Thyroid gland (tissue), 4 donors: ENCODE results near the gene TPSG1.

Experiments used
- POLR2A ChIP-seq, 2 donors: fragments of 450-650 bp; IDR thresholded peaks; one replicate each; pipeline ENCODE4 v1.6.1; 2017; ENCODE audit warnings: antibody characterized with exemption in 2 of 2, mild to moderate bottlenecking in 2 of 2, moderate library complexity in 1 of 2
- TF ChIP-seq, protein P1 (sequence below), 6 experiments: fragments of 200-600 bp in 3 of 6; fragments of 450-650 bp in 3 of 6; sonication (generic) in 3 of 6; IDR thresholded peaks; one replicate each; pipeline ENCODE4 v1.5.1; 2016 to 2019; ENCODE audit warnings: antibody characterized with exemption in 6 of 6, mild to moderate bottlenecking in 2 of 6, inconsistent platforms in 1 of 6, moderate library complexity in 1 of 6

DNA sequence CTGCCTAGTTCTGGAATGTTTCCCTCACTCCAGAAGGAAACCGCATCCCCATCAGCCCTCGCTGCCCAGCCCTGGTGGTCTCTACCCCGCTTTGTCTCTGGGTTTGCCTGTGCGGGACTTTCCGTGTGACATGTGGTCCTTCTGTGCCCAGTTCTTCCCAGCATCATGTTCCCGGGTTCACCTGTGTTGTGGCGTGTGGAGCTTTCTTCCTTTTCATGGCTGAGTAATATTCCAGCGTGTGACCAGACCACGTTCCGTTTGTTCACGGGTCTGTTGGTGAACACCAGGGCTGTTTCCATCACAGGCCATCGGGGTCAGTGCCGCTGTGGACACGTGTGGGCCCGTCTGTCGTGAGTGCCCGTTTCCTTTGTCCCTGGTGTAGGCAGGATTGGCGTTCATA, 40.1 kb downstream of the TPSG1 start:
- TF ChIP-seq, protein P1, sequence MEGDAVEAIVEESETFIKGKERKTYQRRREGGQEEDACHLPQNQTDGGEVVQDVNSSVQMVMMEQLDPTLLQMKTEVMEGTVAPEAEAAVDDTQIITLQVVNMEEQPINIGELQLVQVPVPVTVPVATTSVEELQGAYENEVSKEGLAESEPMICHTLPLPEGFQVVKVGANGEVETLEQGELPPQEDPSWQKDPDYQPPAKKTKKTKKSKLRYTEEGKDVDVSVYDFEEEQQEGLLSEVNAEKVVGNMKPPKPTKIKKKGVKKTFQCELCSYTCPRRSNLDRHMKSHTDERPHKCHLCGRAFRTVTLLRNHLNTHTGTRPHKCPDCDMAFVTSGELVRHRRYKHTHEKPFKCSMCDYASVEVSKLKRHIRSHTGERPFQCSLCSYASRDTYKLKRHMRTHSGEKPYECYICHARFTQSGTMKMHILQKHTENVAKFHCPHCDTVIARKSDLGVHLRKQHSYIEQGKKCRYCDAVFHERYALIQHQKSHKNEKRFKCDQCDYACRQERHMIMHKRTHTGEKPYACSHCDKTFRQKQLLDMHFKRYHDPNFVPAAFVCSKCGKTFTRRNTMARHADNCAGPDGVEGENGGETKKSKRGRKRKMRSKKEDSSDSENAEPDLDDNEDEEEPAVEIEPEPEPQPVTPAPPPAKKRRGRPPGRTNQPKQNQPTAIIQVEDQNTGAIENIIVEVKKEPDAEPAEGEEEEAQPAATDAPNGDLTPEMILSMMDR (IDR thresholded peaks at IDR 0.05), result no peak
- no peak for TF ChIP-seq POLR2A (IDR thresholded peaks at IDR 0.05)
